Thyroid gland (tissue), 4 donors: ENCODE measurements around the gene SLC2A4.

Experiments
- POLR2A ChIP-seq, 2 donors: fragments of 450-650 bp; IDR thresholded peaks; one replicate each; pipeline ENCODE4 v1.6.1; 2017; ENCODE audit warnings: antibody characterized with exemption in 2 of 2, mild to moderate bottlenecking in 2 of 2, moderate library complexity in 1 of 2
- TF ChIP-seq, protein P1 (sequence below), 6 experiments: fragments of 200-600 bp in 3 of 6; fragments of 450-650 bp in 3 of 6; sonication (generic) in 3 of 6; IDR thresholded peaks; one replicate each; pipeline ENCODE4 v1.5.1; 2016 to 2019; ENCODE audit warnings: antibody characterized with exemption in 6 of 6, mild to moderate bottlenecking in 2 of 6, inconsistent platforms in 1 of 6, moderate library complexity in 1 of 6

DNA sequence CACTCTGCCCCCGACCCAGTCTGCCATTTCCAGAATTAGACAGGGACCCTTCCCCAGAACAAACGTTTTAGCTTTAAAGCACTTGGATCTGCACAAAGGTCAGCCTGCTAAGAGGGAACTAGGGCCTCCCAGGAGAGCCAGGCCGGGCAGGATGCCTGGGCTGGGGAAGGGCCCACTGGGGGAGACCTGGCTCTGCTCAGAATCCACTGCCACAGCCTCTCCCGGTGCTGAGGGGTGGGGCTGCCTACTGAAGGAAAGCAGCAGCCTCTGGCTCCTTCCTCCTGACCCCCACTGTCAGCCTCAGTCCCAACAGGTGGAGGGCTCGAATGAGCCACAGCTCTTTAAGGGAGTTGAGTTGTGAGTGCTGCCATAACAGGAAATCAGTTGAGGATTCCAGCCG lies 11.2 kb downstream of the SLC2A4 start:
- TF ChIP-seq, protein P1, sequence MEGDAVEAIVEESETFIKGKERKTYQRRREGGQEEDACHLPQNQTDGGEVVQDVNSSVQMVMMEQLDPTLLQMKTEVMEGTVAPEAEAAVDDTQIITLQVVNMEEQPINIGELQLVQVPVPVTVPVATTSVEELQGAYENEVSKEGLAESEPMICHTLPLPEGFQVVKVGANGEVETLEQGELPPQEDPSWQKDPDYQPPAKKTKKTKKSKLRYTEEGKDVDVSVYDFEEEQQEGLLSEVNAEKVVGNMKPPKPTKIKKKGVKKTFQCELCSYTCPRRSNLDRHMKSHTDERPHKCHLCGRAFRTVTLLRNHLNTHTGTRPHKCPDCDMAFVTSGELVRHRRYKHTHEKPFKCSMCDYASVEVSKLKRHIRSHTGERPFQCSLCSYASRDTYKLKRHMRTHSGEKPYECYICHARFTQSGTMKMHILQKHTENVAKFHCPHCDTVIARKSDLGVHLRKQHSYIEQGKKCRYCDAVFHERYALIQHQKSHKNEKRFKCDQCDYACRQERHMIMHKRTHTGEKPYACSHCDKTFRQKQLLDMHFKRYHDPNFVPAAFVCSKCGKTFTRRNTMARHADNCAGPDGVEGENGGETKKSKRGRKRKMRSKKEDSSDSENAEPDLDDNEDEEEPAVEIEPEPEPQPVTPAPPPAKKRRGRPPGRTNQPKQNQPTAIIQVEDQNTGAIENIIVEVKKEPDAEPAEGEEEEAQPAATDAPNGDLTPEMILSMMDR (IDR thresholded peaks at IDR 0.05): no peak
- TF ChIP-seq POLR2A (IDR thresholded peaks at IDR 0.05): no peak
